ENCODE data around the gene HOXD10.

The HOXD10 gene

GRCh38 chr2:176162911-176163671 lies 46.5 kb downstream of the HOXD10 start:
- TF ChIP-seq CTCF (IDR thresholded peaks at IDR 0.05; ENCODE audit: control insufficient read depth, extremely low read depth, insufficient read depth), result no peak
- no peak overlapping the region for H3K4me3 ChIP-seq (ENCODE audit: low read depth, low read length)
- DNase-seq (ENCODE audit: low read depth), result no peak

GRCh38 chr2:176163672-176164056 lies 47.1 kb downstream of the HOXD10 start:
- TF ChIP-seq CTCF (IDR thresholded peaks at IDR 0.05; ENCODE audit: control insufficient read depth, extremely low read depth, insufficient read depth), result no peak
- DNase-seq (ENCODE audit: low read depth), result no peak
- no peak overlapping the region for H3K4me3 ChIP-seq (ENCODE audit: low read depth, low read length)

GRCh38 chr2:176164201-176164600 lies 47.6 kb downstream of the HOXD10 start:
- no peak overlapping the region for H3K4me3 ChIP-seq (ENCODE audit: low read depth, low read length)
- no peak for TF ChIP-seq CTCF (IDR thresholded peaks at IDR 0.05; ENCODE audit: control insufficient read depth, extremely low read depth, insufficient read depth)
- no peak for DNase-seq (ENCODE audit: low read depth)

- no peak for TF ChIP-seq CTCF (IDR thresholded peaks at IDR 0.05; ENCODE audit: control insufficient read depth, extremely low read depth, insufficient read depth)
- no peak for DNase-seq (ENCODE audit: low read depth)
- no peak overlapping the region for H3K4me3 ChIP-seq (ENCODE audit: low read depth, low read length)
These were observed 48.2 kb downstream of the HOXD10 start for GRCh38 chr2:176164611-176165369.

GRCh38 chr2:176165370-176166050 lies 48.9 kb downstream of the HOXD10 start:
- DNase-seq (ENCODE audit: low read depth), result no peak
- H3K4me3 ChIP-seq (ENCODE audit: low read depth, low read length), result no peak overlapping the region
- TF ChIP-seq CTCF (IDR thresholded peaks at IDR 0.05; ENCODE audit: control insufficient read depth, extremely low read depth, insufficient read depth), result no peak

GRCh38 chr2:176166272-176166671 lies 49.7 kb downstream of the HOXD10 start:
- no peak for DNase-seq (ENCODE audit: low read depth)
- no peak overlapping the region for H3K4me3 ChIP-seq (ENCODE audit: low read depth, low read length)
- TF ChIP-seq CTCF (IDR thresholded peaks at IDR 0.05; ENCODE audit: control insufficient read depth, extremely low read depth, insufficient read depth), result no peak
